H1 (cell line): ENCODE measurements around the gene ZNF527. TPM values are rescaled to one million over a fixed set of nuclear protein-coding genes. Genes with fewer than 3 reads are reported as not detected.

Source experiments
- CTCF ChIA-PET: fragments of 300-600 bp; sonication (Branson Sonifier 250); formaldehyde crosslinking; loops from one replicate; lab custom pipeline; 2021; ENCODE audit not compliant: partially characterized antibody; lab: Charles Lee
- POLR2A ChIA-PET: fragments of 300-600 bp; sonication (Branson Sonifier 250); formaldehyde crosslinking; loops from one replicate; lab custom pipeline; 2021; ENCODE audit warnings: inconsistent platforms; ENCODE audit not compliant: partially characterized antibody; lab: Charles Lee
- DNase-seq, 2 experiments: peaks; one replicate each; pipeline versions ENCODE4 v3.0.0 to v3.0.0-alpha.2; 2010 to 2022; ENCODE audit warnings: low spot score in 2 of 2, low read depth in 1 of 2, mixed read lengths in 1 of 2
- FAIRE-seq: peaks from 2 replicates; lab custom pipeline; 2011; peaks lifted over from hg19 to GRCh38; lab: Jason Lieb, UNC
- H2AFZ ChIP-seq: 2 replicates; pipeline ENCODE4 v1.8.1; 2012; ENCODE audit warnings: low read length, inconsistent platforms
- H2AK5ac ChIP-seq: 2 replicates; pipeline ENCODE4 v1.6.1; 2013; ENCODE audit warnings: low read depth, low read length
- H2BK120ac ChIP-seq: replicated peaks from 2 replicates; pipeline ENCODE3; 2013; ENCODE audit warnings: low read depth, low read length, inconsistent platforms
- H2BK12ac ChIP-seq: 2 replicates; pipeline ENCODE4 v1.6.1; 2013; ENCODE audit warnings: low read depth, low read length
- H2BK15ac ChIP-seq: 2 replicates; pipeline ENCODE4 v1.6.1; 2013; ENCODE audit warnings: low read length
- H2BK20ac ChIP-seq: 2 replicates; pipeline ENCODE4 v1.6.1; 2013; ENCODE audit warnings: low read length
- H2BK5ac ChIP-seq: 2 replicates; pipeline ENCODE4 v1.6.1; 2013; ENCODE audit warnings: low read depth, low read length
- H3K14ac ChIP-seq: 2 replicates; pipeline ENCODE4 v1.6.1; 2013; ENCODE audit warnings: inconsistent platforms; ENCODE audit not compliant: insufficient read length
- H3K18ac ChIP-seq: 2 replicates; pipeline ENCODE4 v1.6.1; 2013; ENCODE audit warnings: low read length; ENCODE audit errors: extremely low read depth
- H3K23ac ChIP-seq: 2 replicates; pipeline ENCODE4 v1.6.1; 2013; ENCODE audit warnings: inconsistent platforms; ENCODE audit not compliant: insufficient read length
- H3K23me2 ChIP-seq: 2 replicates; pipeline ENCODE4 v1.6.1; 2013; ENCODE audit warnings: low read depth, low read length
- H3K27ac ChIP-seq: 2 replicates; pipeline ENCODE4 v1.6.1; 2011; ENCODE audit warnings: low read depth, low read length, inconsistent platforms
- H3K27me3 ChIP-seq, 4 experiments: replicated peaks in 1 of 4; 1 replicate in 1 of 4; 2 replicates in 3 of 4; pipeline versions ENCODE4 v1.6.1 to v1.8.1; 2011 to 2013; ENCODE audit warnings: low read length in 3 of 4, mild to moderate bottlenecking in 3 of 4, inconsistent platforms in 2 of 4, mixed read lengths in 2 of 4, moderate library complexity in 1 of 4; ENCODE audit not compliant: control insufficient read depth in 3 of 4, insufficient read depth in 3 of 4; ENCODE audit errors: extremely low read depth in 1 of 4
- H3K36me3 ChIP-seq, 4 experiments: 2 replicates each; pipeline versions ENCODE4 v1.6.1 to v1.8.1; 2011 to 2013; ENCODE audit warnings: mild to moderate bottlenecking in 4 of 4, low read length in 3 of 4, moderate library complexity in 2 of 4, control low read depth in 1 of 4, inconsistent platforms in 1 of 4; ENCODE audit not compliant: insufficient read depth in 4 of 4, control insufficient read depth in 2 of 4
- H3K4ac ChIP-seq: replicated peaks from 2 replicates; pipeline ENCODE3; 2013; ENCODE audit warnings: low read length, low read depth, mixed read lengths, inconsistent platforms; ENCODE audit not compliant: insufficient read length
- H3K4me1 ChIP-seq, 4 experiments: replicated peaks in 1 of 4; 1 replicate in 1 of 4; 2 replicates in 3 of 4; pipeline versions ENCODE4 v1.6.1 to v1.8.1; 2011 to 2013; ENCODE audit warnings: low read length in 3 of 4, inconsistent platforms in 2 of 4, mixed read lengths in 1 of 4; ENCODE audit not compliant: insufficient read depth in 4 of 4, control insufficient read depth in 3 of 4
- H3K4me2 ChIP-seq, 2 experiments: 2 replicates each; pipeline versions ENCODE4 v1.6.1 to v1.8.1; 2011 to 2013; ENCODE audit warnings: low read depth in 2 of 2, low read length in 2 of 2, control low read depth in 1 of 2, inconsistent platforms in 1 of 2, mild to moderate bottlenecking in 1 of 2; ENCODE audit not compliant: insufficient read depth in 1 of 2
- H3K4me3 ChIP-seq, 4 experiments: fragments of 200-600, 300-600 bp in 1 of 4; sonication (generic), shearing (Covaris generic), sonication (Bioruptor Twin) in 1 of 4; 2 replicates each; pipeline versions ENCODE4 v1.5.1 to v1.8.1; 2011 to 2016; ENCODE audit warnings: low read length in 4 of 4, low read depth in 3 of 4, control low read depth in 2 of 4, inconsistent platforms in 2 of 4, mild to moderate bottlenecking in 2 of 4, mixed read lengths in 1 of 4, moderate library complexity in 1 of 4; ENCODE audit not compliant: insufficient read depth in 2 of 4; ENCODE audit errors: extremely low read depth in 1 of 4
- H3K56ac ChIP-seq: replicated peaks from 2 replicates; pipeline ENCODE3; 2013; ENCODE audit warnings: low read depth, mild to moderate bottlenecking, mixed read lengths, low read length, inconsistent platforms; ENCODE audit not compliant: insufficient read length
- H3K79me1 ChIP-seq: 2 replicates; pipeline ENCODE4 v1.6.1; 2013; ENCODE audit warnings: low read depth, low read length, control low read depth
- H3K79me2 ChIP-seq, 2 experiments: 2 replicates each; pipeline versions ENCODE4 v1.6.1 to v1.8.1; 2012 to 2013; ENCODE audit warnings: low read length in 2 of 2, mild to moderate bottlenecking in 2 of 2, inconsistent platforms in 1 of 2; ENCODE audit not compliant: insufficient read depth in 2 of 2, control insufficient read depth in 1 of 2
- H3K9ac ChIP-seq, 4 experiments: replicated peaks in 1 of 4; 1 replicate in 1 of 4; 2 replicates in 3 of 4; pipeline versions ENCODE4 v1.6.1 to v1.8.1; 2011 to 2013; ENCODE audit warnings: low read depth in 3 of 4, low read length in 3 of 4, control low read depth in 2 of 4, mild to moderate bottlenecking in 2 of 4, moderate library complexity in 2 of 4, inconsistent platforms in 1 of 4; ENCODE audit errors: extremely low read depth in 1 of 4
- H3K9me3 ChIP-seq, 2 experiments: 2 replicates each; pipeline versions ENCODE4 v1.6.1 to v1.8.1; 2012 to 2013; ENCODE audit warnings: mild to moderate bottlenecking in 2 of 2, moderate library complexity in 2 of 2, control low read depth in 1 of 2, inconsistent platforms in 1 of 2, low read depth in 1 of 2, low read length in 1 of 2, mixed read lengths in 1 of 2; ENCODE audit not compliant: insufficient read depth in 2 of 2
- H4K20me1 ChIP-seq, 2 experiments: replicated peaks in 1 of 2; 2 replicates each; pipeline versions ENCODE3 to v1.8.1; 2011 to 2013; ENCODE audit warnings: inconsistent platforms in 2 of 2, low read length in 2 of 2, mild to moderate bottlenecking in 1 of 2; ENCODE audit not compliant: insufficient read depth in 2 of 2, control insufficient read depth in 1 of 2
- H4K5ac ChIP-seq: 2 replicates; pipeline ENCODE4 v1.6.1; 2013; ENCODE audit warnings: low read length, low read depth, mixed read lengths, inconsistent platforms; ENCODE audit not compliant: insufficient read length
- H4K8ac ChIP-seq: 2 replicates; pipeline ENCODE4 v1.8.0; 2013; ENCODE audit warnings: mild to moderate bottlenecking, moderate library complexity, low read length, inconsistent platforms; ENCODE audit not compliant: insufficient read depth; ENCODE audit errors: extremely low read depth
- H4K91ac ChIP-seq: replicated peaks from 2 replicates; pipeline ENCODE3; 2013; ENCODE audit warnings: low read length, mixed read lengths, inconsistent platforms; ENCODE audit not compliant: insufficient read length
- ATF3 ChIP-seq: IDR thresholded peaks from 2 replicates; pipeline ENCODE4 v1.6.1; 2011; ENCODE audit warnings: low read depth, mild to moderate bottlenecking, low read length; ENCODE audit not compliant: insufficient read depth
- CBX8 ChIP-seq: fragments of 300-800, 300-1000 bp; sonication (generic); IDR thresholded peaks from 2 replicates; pipeline ENCODE4 v1.7.1; 2016; ENCODE audit warnings: low read depth, low read length, borderline replicate concordance
- CTCF ChIP-seq, 3 experiments: IDR thresholded peaks; 1 replicate in 2 of 3; 2 replicates in 1 of 3; pipeline versions ENCODE4 v1.5.1 to v1.6.1; 2011; ENCODE audit warnings: low read length in 3 of 3, mild to moderate bottlenecking in 3 of 3, inconsistent platforms in 2 of 3, low read depth in 1 of 3, moderate library complexity in 1 of 3; ENCODE audit not compliant: insufficient read depth in 1 of 3; ENCODE audit errors: control extremely low read depth in 1 of 3
- HDAC6 ChIP-seq: IDR thresholded peaks from one replicate; pipeline ENCODE4 v1.7.1; 2012; ENCODE audit warnings: low read depth, mild to moderate bottlenecking, inconsistent platforms, low read length, moderate library complexity
- KDM5A ChIP-seq: fragments of 200-600 bp; IDR thresholded peaks from 2 replicates; pipeline ENCODE4 v1.7.1; 2012; ENCODE audit warnings: mild to moderate bottlenecking, low read length, inconsistent platforms, mixed read lengths
- RAD21 ChIP-seq, 2 experiments: IDR thresholded peaks in 1 of 2; conservative IDR thresholded peaks in 1 of 2; 2 replicates each; pipeline ENCODE4 v1.6.1; 2011; ENCODE audit warnings: low read depth in 2 of 2, low read length in 2 of 2, improper control_type of control experiment in 1 of 2, inconsistent platforms in 1 of 2, mild to moderate bottlenecking in 1 of 2, moderate library complexity in 1 of 2
- RBBP5 ChIP-seq: IDR thresholded peaks from 2 replicates; pipeline ENCODE4 v1.7.1; 2012; ENCODE audit warnings: low read depth, mild to moderate bottlenecking, inconsistent platforms, low read length, moderate library complexity, borderline replicate concordance
- RNF2 ChIP-seq: fragments of 200-900, 300-1000 bp; sonication (generic); IDR thresholded peaks from 2 replicates; pipeline ENCODE4 v1.7.1; 2016; ENCODE audit warnings: borderline replicate concordance, low read depth, mild to moderate bottlenecking, antibody characterized with exemption, low read length; ENCODE audit not compliant: poor library complexity, severe bottlenecking; ENCODE audit errors: missing control alignments
- SIX5 ChIP-seq: IDR thresholded peaks from 2 replicates; pipeline ENCODE4 v1.6.1; 2011; ENCODE audit warnings: mild to moderate bottlenecking, low read depth, low read length
- SP2 ChIP-seq: IDR thresholded peaks from 2 replicates; pipeline ENCODE4 v1.6.1; 2012; ENCODE audit warnings: mild to moderate bottlenecking, low read length, inconsistent platforms
- TBP ChIP-seq: IDR thresholded peaks from 2 replicates; pipeline ENCODE4 v1.6.1; 2011; ENCODE audit warnings: low read depth, low read length, improper control_type of control experiment
- YY1 ChIP-seq: IDR thresholded peaks from 2 replicates; pipeline ENCODE4 v1.6.1; 2011; ENCODE audit warnings: low read depth, mild to moderate bottlenecking, low read length
- polyA plus RNA-seq, 7 experiments: library from polyadenylated mRNA; depleted of rRNA in 3 of 7; stranded (reverse) in 5 of 7; unstranded in 2 of 7; fragments of >200 nt in 5 of 7; fragments of 200-250 nt in 2 of 7; gene quantifications; 1 replicate in 5 of 7; 2 replicates in 1 of 7; 4 replicates in 1 of 7; pipeline versions ENCODE4 v1.2.1 to v1.2.3, GENCODE V29; 2011 to 2013; ENCODE audit warnings: missing spikeins in 2 of 7, mixed read lengths in 2 of 7
- total RNA-seq: library from RNA; stranded (reverse); fragmentation: NEBNext Ultra II Directional; extraction: Animal tissue kit (Norgen Biotek cat#: 25700); gene quantifications from 2 replicates; pipeline ENCODE4 v1.2.1, GENCODE V29; 2021

ZNF527 gene
- total and polyA plus RNA-seq, 2 of the 8 experiments (the other 6 are each of a cell fraction or from before 2014, with no cell fraction given) = 2.1 to 4.5 TPM

GRCh38 chr19:37353968-37354367 is 16.9 kb upstream of the ZNF527 start:
- Histone ChIP-seq H2AFZ (no peak overlapping the region), H3K23me2 (no peaks in the 10 kb centered on the region), H4K5ac (no peak overlapping the region), H3K79me1 (peaks cover 2% of the 10 kb centered on the region; the same call in 1 of the 2 replicates), H2BK120ac (no peak overlapping the region), H3K4me1 (no peaks in the 10 kb centered on the region), H3K14ac (no peak overlapping the region), H3K27ac (no peak overlapping the region), H2BK5ac (no peak overlapping the region), H3K18ac (no peak overlapping the region), H3K23ac (no peak overlapping the region), H2BK15ac (no peak overlapping the region), H3K36me3 (peaks cover 0 to 12% (median 5%) of the 10 kb centered on the region in 4 experiments; a peak in 3 of 8 replicates), H3K4me3 (no peak overlapping the region), H4K20me1 (no peaks in the 10 kb centered on the region), H2BK12ac (no peak overlapping the region), H3K4me2 (no peak overlapping the region), H3K27me3 (no peaks in the 10 kb centered on the region), H2AK5ac (no peak overlapping the region), H4K91ac (no peak overlapping the region), H3K79me2 (peaks cover 0 to 2% of the 10 kb centered on the region in 2 experiments; a peak in 1 of 4 replicates), H3K9me3 (no peaks in the 10 kb centered on the region), H3K56ac (no peak overlapping the region), H2BK20ac (no peak overlapping the region), H4K8ac (no peak overlapping the region), H3K4ac (no peak overlapping the region), H3K9ac (no peak overlapping the region)
- POLR2A ChIA-PET = no interaction called here
- DNase-seq (no peak), FAIRE-seq (no peak)
- CTCF ChIA-PET = no interaction called here
- no peak for TF ChIP-seq HDAC6
- no peak for TF ChIP-seq TBP
- TF ChIP-seq RBBP5 = no peak
- no peak for TF ChIP-seq SIX5
- no peak for TF ChIP-seq CBX8
- TF ChIP-seq SP2 = no peak
- no peak for TF ChIP-seq CTCF (IDR thresholded peaks at IDR 0.05; ENCODE audit: control extremely low read depth in 1 of 3, insufficient read depth in 1 of 3, low read depth in 1 of 3, low read length in 3 of 3)
- TF ChIP-seq ATF3 = no peak
- TF ChIP-seq RNF2 = no peak
- TF ChIP-seq RAD21 (IDR thresholded peaks at IDR 0.05 in 1 of 2, conservative IDR thresholded peaks at IDR 0.05 in 1 of 2; ENCODE audit: low read depth in 2 of 2, low read length in 2 of 2) = no peak
- TF ChIP-seq KDM5A = no peak
- TF ChIP-seq YY1 = no peak
